ENCODE results near the gene LRFN2. TPM values are rescaled to one million over a fixed set of nuclear protein-coding genes. Genes with fewer than 3 reads are reported as not detected.

The LRFN2 gene
- total RNA-seq, 1 donor from 2014 or later: not detected

GRCh38 chr6:40597301-40597700 is 10.1 kb upstream of the LRFN2 start:
- H3K27me3 Mint-ChIP-seq: peaks cover 12% of the 10 kb centered on the region
- H3K27ac Mint-ChIP-seq: no peak overlapping the region
- no peaks in the 10 kb centered on the region for H3K4me1 Mint-ChIP-seq
- ChIA-PET POLR2A (no interaction called here), CTCF (no interaction called here)
- TF ChIP-seq CTCF (IDR thresholded peaks at IDR 0.05): no peak
- no peaks in the 10 kb centered on the region for H3K9me3 Mint-ChIP-seq
- no peaks in the 10 kb centered on the region for H3K36me3 Mint-ChIP-seq (ENCODE audit: low read depth)
- no peak for ATAC-seq (ENCODE audit: low read depth)
- no peak for DNase-seq
- intact Hi-C loops (cut with micrococcal nuclease): no loop called here
- no peak overlapping the region for H3K4me3 Mint-ChIP-seq

- H3K4me3 Mint-ChIP-seq: no peak overlapping the region
- no peak for DNase-seq
- intact Hi-C loops (cut with micrococcal nuclease): no loop called here
- no peaks in the 10 kb centered on the region for H3K36me3 Mint-ChIP-seq (ENCODE audit: low read depth)
- no peak overlapping the region for H3K27ac Mint-ChIP-seq
- ChIA-PET CTCF (no interaction called here), POLR2A (no interaction called here)
- peaks cover 16% of the 10 kb centered on the region for H3K4me1 Mint-ChIP-seq
- peaks cover 49% of the 10 kb centered on the region for H3K27me3 Mint-ChIP-seq
- no peaks in the 10 kb centered on the region for H3K9me3 Mint-ChIP-seq
- ATAC-seq (ENCODE audit: low read depth): no peak
- no peak for TF ChIP-seq CTCF (IDR thresholded peaks at IDR 0.05)
Measured at GRCh38 chr6:40588480-40588879, 1.3 kb upstream of the LRFN2 start.

GRCh38 chr6:40588070-40588384 is 863 bp upstream of the LRFN2 start:
- Mint-ChIP-seq H3K9me3 (no peaks in the 10 kb centered on the region), H3K36me3 (ENCODE audit: low read depth) (no peaks in the 10 kb centered on the region), H3K27ac (no peak overlapping the region), H3K27me3 (peaks cover 46% of the 10 kb centered on the region), H3K4me3 (no peak overlapping the region), H3K4me1 (peaks cover 16% of the 10 kb centered on the region)
- DNase-seq (no peak), ATAC-seq (ENCODE audit: low read depth) (no peak)
- ChIA-PET CTCF (interaction anchor here (0.7 kb wide), 2 partner anchors 18 to 26 kb away, joined by 3 read pairs; no protein-coding TSS in a partner anchor), POLR2A (no interaction called here)
- intact Hi-C loops (cut with micrococcal nuclease): no loop called here
- TF ChIP-seq CTCF (IDR thresholded peaks at IDR 0.05): no peak

GRCh38 chr6:40586369-40587201 is 579 bp downstream of the LRFN2 start:
- intact Hi-C loops (cut with micrococcal nuclease): no loop called here
- ChIA-PET POLR2A (no interaction called here), CTCF (no interaction called here)
- H3K27me3 Mint-ChIP-seq: peaks cover 41% of the 10 kb centered on the region
- no peak for TF ChIP-seq CTCF (IDR thresholded peaks at IDR 0.05)
- no peak for ATAC-seq (ENCODE audit: low read depth)
- no peaks in the 10 kb centered on the region for H3K36me3 Mint-ChIP-seq (ENCODE audit: low read depth)
- no peaks in the 10 kb centered on the region for H3K9me3 Mint-ChIP-seq
- peaks cover 16% of the 10 kb centered on the region for H3K4me1 Mint-ChIP-seq
- DNase-seq: no peak
- H3K4me3 Mint-ChIP-seq: peak overlapping the region; percentile 56
- no peak overlapping the region for H3K27ac Mint-ChIP-seq

- Mint-ChIP-seq H3K36me3 (ENCODE audit: low read depth) (no peaks in the 10 kb centered on the region), H3K27me3 (peaks cover 41% of the 10 kb centered on the region), H3K4me3 (peak overlapping the region; percentile 56), H3K4me1 (peaks cover 16% of the 10 kb centered on the region), H3K9me3 (no peaks in the 10 kb centered on the region), H3K27ac (no peak overlapping the region)
- ChIA-PET POLR2A (no interaction called here), CTCF (no interaction called here)
- no peak for ATAC-seq (ENCODE audit: low read depth)
- intact Hi-C loops (cut with micrococcal nuclease): no loop called here
- no peak for TF ChIP-seq CTCF (IDR thresholded peaks at IDR 0.05)
- no peak for DNase-seq
Measured at GRCh38 chr6:40585651-40586269, 1.4 kb downstream of the LRFN2 start.

Data from activated B cell treated with CpG ODN at 0.5 μM for 24 hours (primary cell).